GM19324 (cell line): Measurements from ENCODE around the gene MDP1.
"Not testable (repeated sequence)": the region's sequence is repeated elsewhere in the genome, so short reads cannot be mapped to it uniquely, and the experiment has no call there.

Experiments
- ATAC-seq: cut with Tn5 transposase; IDR thresholded peaks from one replicate; pipeline ENCODE4 v1.9.1; 2021; ENCODE audit warnings: mild to moderate bottlenecking, moderate library complexity; ENCODE audit not compliant: unreplicated experiment, low FRiP score

MDP1 gene

GRCh38 chr14:24252289-24253124 is 36.6 kb upstream of the MDP1 start:
- ATAC-seq, result no peak

GRCh38 chr14:24251880-24252288 is 36.0 kb upstream of the MDP1 start:
- no peak for ATAC-seq

GRCh38 chr14:24250354-24250753 is 34.5 kb upstream of the MDP1 start:
- ATAC-seq, result no peak

DNA sequence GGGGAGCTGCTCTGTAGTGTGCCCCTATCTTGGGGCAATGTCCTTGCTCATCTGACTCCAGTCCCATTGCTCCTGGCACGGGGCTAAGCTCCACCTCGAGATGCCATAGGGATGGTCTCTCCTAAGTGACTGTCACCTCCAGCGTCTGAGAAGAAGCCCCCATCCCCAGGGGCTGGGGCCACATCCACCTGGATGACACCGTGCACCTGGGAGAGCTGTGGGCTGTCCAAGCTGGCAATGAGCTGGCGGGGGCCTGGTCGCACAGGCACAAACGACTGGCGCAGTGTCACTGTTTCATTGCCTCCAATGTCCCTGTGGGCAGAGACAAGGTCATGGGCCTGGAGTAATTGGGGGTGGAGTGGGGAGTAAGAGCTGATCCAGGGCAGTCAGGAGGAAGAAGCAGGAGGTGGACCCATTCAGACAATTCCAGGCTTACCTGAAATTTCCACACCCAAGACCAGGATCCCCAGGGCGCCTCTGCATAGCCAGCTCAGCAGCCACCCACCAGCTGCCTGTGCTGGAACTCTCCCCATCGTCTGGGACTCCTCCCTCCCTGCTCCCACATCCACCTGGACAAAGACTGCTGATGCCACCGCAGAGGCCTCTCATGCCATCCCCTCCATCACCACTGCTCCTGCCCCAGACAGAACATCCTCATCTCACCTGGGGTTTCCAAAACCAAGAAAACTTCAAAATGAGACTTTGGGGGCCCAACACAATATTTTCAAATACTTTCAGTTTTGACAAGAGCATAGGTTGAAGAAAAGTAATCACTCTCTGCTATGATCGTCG is 33.6 kb upstream of the MDP1 start:
- no peak for ATAC-seq

GRCh38 chr14:24247422-24247821 is 31.6 kb upstream of the MDP1 start:
- no peak for ATAC-seq

DNA sequence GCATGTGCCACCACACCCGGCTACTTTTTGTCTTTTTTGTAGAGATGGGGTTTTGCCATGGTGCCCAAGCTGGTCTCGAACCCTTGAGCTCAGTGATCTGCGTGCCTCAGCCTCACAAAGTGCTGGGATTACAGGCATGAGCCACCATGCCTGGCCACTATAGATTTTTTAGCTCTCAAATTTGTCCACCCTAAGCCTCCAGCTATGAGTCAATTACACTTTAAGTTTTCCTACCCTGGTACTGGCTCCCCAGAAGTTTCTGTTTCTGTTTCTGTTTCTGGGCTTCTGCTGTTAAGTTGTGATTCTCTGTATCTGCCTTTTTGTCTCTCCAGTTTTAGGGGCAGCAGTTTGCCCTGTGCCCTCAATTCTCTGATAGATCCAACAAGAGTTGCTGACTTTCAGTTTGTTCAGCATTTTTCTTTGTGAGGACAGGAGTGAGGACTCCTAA is 30.9 kb upstream of the MDP1 start:
- no peak for ATAC-seq

DNA sequence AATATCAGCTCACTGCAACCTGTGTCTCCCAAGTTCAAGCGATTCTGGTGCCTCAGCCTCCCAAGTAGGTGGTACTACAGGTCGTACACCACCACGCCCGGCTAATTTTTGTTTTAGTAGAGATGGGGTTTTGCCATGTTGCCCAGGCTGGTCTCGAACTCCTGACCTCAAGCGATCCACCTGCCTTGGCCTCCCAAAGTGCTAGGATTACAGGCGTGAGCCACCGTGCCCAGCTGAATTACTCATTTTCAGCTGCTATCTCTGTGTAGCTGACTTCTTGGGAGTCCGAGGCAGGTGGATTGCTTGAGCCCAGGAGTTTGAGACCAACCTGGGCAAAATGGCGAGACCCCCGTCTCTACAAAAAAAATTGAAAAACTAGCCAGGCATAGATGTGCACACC is 29.5 kb upstream of the MDP1 start:
- not testable (repeated sequence) for ATAC-seq

DNA sequence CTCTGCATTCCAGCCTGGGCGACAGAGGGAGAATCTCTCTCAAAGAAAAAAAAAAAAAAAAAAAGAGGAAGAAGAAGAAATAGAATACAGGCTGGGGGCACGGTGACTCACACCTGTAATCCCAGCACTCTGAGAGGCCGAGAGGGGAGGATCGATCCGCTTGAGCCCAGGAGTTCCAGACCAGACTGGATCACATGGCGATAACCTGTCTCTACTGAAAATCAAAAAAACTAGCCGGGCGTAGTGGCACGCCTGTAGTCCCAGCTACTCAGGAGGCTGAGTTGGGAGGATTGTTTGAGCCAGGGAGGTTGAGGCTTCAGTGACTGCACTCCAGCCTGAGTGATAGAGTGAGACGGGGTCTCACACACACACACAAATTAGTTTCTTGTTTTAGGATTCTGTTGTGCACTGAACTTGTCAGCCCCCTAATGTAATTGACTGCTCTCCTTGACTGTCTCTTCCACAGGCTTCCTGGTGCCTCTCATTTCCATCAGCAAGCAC is 27.5 kb upstream of the MDP1 start:
- no peak for ATAC-seq

GRCh38 chr14:24241829-24242443 is 26.1 kb upstream of the MDP1 start:
- ATAC-seq, result peak; percentile 80

DNA sequence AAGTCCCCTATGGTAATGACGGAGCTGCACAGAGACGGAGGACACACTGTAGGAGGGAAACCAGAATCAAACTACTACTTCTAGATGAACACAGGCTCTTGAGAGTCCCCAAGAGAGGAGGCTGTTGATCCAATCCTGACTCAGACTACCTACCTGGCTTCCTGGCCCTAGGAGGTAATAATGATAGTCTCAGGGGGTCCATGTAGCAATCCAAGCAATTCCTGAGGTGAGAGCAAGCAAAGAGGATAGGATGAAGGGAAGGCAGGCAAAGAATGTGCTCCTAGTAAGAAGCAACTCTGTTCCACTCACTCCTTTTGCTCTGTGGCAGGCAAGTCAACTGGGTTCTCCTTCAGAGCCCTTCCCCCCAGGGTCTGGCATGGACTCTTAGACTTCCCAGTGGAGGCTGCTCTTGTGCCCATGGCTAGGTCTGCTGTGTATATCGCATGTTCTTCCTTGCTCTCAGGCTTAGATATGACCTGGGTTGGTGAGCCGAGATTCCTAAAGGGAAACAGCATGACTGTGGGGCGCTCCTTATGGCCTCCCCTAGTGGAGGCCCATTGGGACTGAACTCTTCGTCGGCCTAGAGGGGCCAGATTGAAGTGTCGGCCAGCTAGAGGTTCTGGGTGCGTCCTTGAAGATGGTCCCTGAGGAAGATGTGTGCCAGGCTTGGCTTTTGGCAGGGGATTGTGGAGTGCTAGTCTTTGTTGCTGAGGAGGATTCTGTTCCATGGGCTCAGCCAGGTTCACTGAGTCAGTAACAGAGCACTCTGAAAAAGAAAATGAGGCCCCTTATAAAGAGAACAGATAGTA is 24.4 kb upstream of the MDP1 start:
- ATAC-seq, result no peak

DNA sequence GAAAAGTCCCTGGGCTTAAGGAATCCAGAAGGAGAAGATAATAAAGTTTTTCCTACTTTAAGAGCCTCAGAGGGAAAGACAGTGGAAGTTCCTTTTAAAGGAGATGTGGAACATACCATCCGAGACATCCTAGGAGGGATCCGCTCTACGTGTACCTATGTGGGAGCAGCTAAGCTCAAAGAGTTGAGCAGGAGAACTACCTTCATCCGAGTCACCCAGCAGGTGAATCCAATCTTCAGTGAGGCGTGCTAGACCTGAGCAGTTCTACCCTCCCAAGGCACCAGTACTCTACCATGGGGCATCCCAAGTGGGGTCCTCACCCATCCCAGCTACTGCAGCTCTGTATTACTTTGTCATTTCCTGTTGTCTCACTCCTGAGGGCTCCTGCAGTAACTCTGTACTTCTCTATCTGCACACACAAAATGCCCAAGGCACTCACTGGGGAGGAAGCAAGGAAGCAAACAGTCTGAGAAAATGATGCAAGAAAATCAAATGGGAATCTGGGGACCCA is 22.7 kb upstream of the MDP1 start:
- ATAC-seq, result no peak

- ATAC-seq, result no peak
Observed at GRCh38 chr14:24238123-24238522, 22.3 kb upstream of the MDP1 start.

DNA sequence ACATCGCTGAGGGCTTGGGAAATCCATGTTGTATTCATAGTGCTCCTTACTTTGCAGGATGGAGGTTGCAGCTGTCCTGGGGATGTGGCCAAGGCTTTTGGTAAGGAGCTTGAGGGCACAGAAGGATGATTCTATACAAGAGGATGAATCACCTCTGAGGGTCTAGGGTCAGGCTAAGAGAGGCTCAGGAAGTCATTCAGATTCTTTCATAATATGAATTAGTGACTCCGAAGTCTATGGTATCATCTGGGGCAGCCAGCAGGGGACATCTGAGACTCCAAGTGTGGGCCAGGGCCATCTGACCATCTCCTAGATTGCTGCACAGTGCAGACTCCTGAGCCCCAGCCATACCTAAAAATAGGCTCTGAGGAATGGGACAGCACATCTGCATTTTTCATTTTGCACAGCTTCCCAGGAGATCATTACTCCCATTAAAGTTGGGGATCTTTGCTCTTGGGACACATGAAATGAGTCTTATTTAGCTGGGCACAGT is 21.6 kb upstream of the MDP1 start:
- no peak for ATAC-seq

- ATAC-seq, result no peak
Observed at GRCh38 chr14:24236689-24237462, 21.0 kb upstream of the MDP1 start.

DNA sequence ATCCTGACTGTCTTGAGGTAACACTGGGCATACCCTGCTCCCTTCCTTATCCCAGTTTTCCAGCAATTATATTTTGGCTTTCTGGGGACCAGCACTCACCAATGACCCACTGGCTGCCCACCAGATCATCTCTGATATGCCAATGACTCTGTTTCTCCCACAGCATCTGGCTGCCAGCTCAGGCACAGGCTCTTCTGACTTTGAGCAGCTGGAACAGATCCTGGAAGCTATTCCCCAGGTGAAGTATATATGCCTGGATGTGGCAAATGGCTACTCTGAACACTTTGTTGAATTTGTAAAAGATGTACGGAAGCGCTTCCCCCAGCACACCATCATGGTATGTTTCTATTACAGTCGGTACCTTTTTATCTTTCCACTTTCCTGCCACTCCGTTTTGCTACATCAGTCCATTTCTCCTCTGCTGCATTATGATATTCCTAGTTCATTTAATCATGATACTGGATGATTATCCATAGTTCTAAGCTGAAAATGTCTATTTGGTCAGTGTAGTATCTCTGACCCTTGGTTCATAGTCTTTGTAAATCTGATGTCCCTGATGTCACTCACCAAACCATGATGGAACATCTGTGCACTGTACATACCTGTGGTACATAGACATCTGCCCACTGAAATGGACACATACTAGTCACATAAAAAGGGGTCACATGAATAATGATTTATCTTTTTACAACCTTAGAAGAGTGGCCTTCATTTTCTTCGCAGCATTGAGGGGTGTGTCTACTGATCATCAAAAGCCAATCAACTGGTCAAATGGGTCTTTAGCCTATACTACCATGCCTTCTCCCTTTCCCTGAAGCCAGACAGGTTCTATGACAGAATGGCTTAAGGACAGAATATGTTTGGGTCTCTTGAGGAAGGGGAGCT is 20.2 kb upstream of the MDP1 start:
- no peak for ATAC-seq

- no peak for ATAC-seq
Observed at GRCh38 chr14:24234095-24235005, 18.5 kb upstream of the MDP1 start.

DNA sequence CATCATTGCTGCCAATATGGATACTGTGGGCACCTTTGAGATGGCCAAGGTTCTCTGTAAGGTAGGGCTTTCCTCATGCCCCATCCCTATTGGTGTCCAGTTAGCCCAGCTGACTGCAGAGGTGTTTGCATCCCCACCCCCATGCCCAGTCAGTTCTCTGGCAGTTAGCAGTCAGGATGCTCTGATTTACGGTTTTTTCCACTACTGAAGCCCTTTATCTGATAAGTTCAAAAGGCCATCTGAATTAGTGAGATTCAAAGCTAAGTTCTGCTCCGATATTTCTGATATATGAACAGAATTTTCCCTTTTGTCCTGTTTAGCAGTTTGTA is 17.6 kb upstream of the MDP1 start:
- no peak for ATAC-seq
